GM23338 (cell line): ENCODE results near the gene MTCL1. TPM values are rescaled to one million over a fixed set of nuclear protein-coding genes. Genes with fewer than 3 reads are reported as not detected.

Experiments used
- ATAC-seq: fragments of 200-7000 bp; cut with Tn5 transposase; 3 replicates; pipeline ENCODE4 v1.9.1; 2020
- DNase-seq: peaks from one replicate; pipeline ENCODE4 v3.0.0-alpha.2; 2015; ENCODE audit warnings: low spot score
- H2AFZ ChIP-seq: fragments of 200-600 bp; sonication (generic); 2 replicates; pipeline ENCODE4 v1.8.0; 2016; ENCODE audit warnings: antibody characterized with exemption, mild to moderate bottlenecking, moderate library complexity
- H3F3A ChIP-seq: fragments of 200-600 bp; sonication (generic); replicated peaks from 2 replicates; pipeline ENCODE4 v1.8.0; 2017; ENCODE audit warnings: antibody characterized with exemption, mixed run types, low read depth
- H3K27ac ChIP-seq: fragments of 200-600 bp; sonication (generic); 2 replicates; pipeline ENCODE4 v1.6.1; 2016; ENCODE audit warnings: low read depth
- H3K27me3 ChIP-seq: fragments of 200-600 bp; sonication (generic); 2 replicates; pipeline ENCODE4 v1.8.0; 2016; ENCODE audit warnings: mild to moderate bottlenecking, mixed run types, moderate library complexity; ENCODE audit not compliant: insufficient read depth
- H3K36me3 ChIP-seq: fragments of 200-600 bp; sonication (generic); 2 replicates; pipeline ENCODE4 v1.8.0; 2016; ENCODE audit warnings: mild to moderate bottlenecking; ENCODE audit not compliant: insufficient read depth
- H3K4me1 ChIP-seq: fragments of 200-600 bp; sonication (generic); 2 replicates; pipeline ENCODE4 v1.8.0; 2016; ENCODE audit warnings: mild to moderate bottlenecking, moderate library complexity; ENCODE audit not compliant: insufficient read depth
- H3K4me2 ChIP-seq: fragments of 200-600 bp; sonication (generic); 2 replicates; pipeline ENCODE4 v1.7.1; 2017; ENCODE audit warnings: mixed run types
- H3K4me3 ChIP-seq: fragments of 200-600 bp; sonication (generic); 2 replicates; pipeline ENCODE4 v1.6.1; 2016; ENCODE audit warnings: mixed run types
- H3K79me2 ChIP-seq: fragments of 200-600 bp; sonication (generic); replicated peaks from 2 replicates; pipeline ENCODE4 v1.8.0; 2017; ENCODE audit warnings: mild to moderate bottlenecking; ENCODE audit not compliant: insufficient read depth
- H3K9me2 ChIP-seq: fragments of 200-600 bp; sonication (generic); 2 replicates; pipeline ENCODE4 v1.8.0; 2017; ENCODE audit not compliant: insufficient read depth
- H4K20me1 ChIP-seq: fragments of 200-600 bp; sonication (generic); replicated peaks from 2 replicates; pipeline ENCODE4 v1.8.0; 2017; ENCODE audit warnings: mild to moderate bottlenecking; ENCODE audit not compliant: insufficient read depth
- H3K27ac Mint-ChIP-seq: 2 replicates; pipeline ENCODE4 v1.8.0; 2020; ENCODE audit warnings: inconsistent platforms, mild to moderate bottlenecking, moderate library complexity, mixed read lengths
- H3K27me3 Mint-ChIP-seq: 3 replicates; pipeline ENCODE4 v1.8.0; 2022; ENCODE audit warnings: low read depth, mild to moderate bottlenecking, moderate library complexity, mixed read lengths, inconsistent platforms; ENCODE audit not compliant: insufficient read depth, poor library complexity
- H3K36me3 Mint-ChIP-seq: 3 replicates; pipeline ENCODE4 v1.8.0; 2021; ENCODE audit warnings: low read depth, mild to moderate bottlenecking, inconsistent platforms, moderate library complexity, mixed read lengths
- H3K4me1 Mint-ChIP-seq: 3 replicates; pipeline ENCODE4 v1.8.0; 2020; ENCODE audit warnings: mild to moderate bottlenecking, inconsistent platforms, mixed read lengths
- H3K4me3 Mint-ChIP-seq: 3 replicates; pipeline ENCODE4 v1.8.0; 2021; ENCODE audit warnings: moderate library complexity, mild to moderate bottlenecking, inconsistent platforms, mixed read lengths
- H3K9me3 Mint-ChIP-seq: 3 replicates; pipeline ENCODE4 v1.8.0; 2020; ENCODE audit warnings: moderate library complexity, mild to moderate bottlenecking, inconsistent platforms, mixed read lengths
- CREB1 ChIP-seq: fragments of 250-450 bp; sonication (Bioruptor Pico); IDR thresholded peaks from 2 replicates; pipeline ENCODE4 v1.5.0; 2020; ENCODE audit warnings: low read depth, mild to moderate bottlenecking, moderate library complexity
- EZH2phosphoT487 ChIP-seq: fragments of 200-600 bp; sonication (generic); IDR thresholded peaks from one replicate; pipeline ENCODE4 v1.8.1; 2018; ENCODE audit warnings: antibody characterized with exemption; ENCODE audit not compliant: unreplicated experiment
- JUNB ChIP-seq: IDR thresholded peaks from one replicate; pipeline ENCODE4 v1.6.1; 2016; ENCODE audit warnings: antibody characterized with exemption; ENCODE audit not compliant: unreplicated experiment
- NANOG ChIP-seq: IDR thresholded peaks from 2 replicates; pipeline ENCODE4 v1.6.1; 2016; ENCODE audit warnings: antibody characterized with exemption, borderline replicate concordance
- POLR2AphosphoS5 ChIP-seq: IDR thresholded peaks from 2 replicates; pipeline ENCODE4 v1.6.1; 2016; ENCODE audit warnings: antibody characterized with exemption, low read depth
- STAT1 ChIP-seq: IDR thresholded peaks from one replicate; pipeline ENCODE4 v1.6.1; 2016; ENCODE audit warnings: antibody characterized with exemption; ENCODE audit not compliant: unreplicated experiment
- polyA plus RNA-seq: library from polyadenylated mRNA; unstranded; fragments of >200 nt; fragmentation: Nextera tagmentation; extraction: Ambion mirVana; gene quantifications from 2 replicates; pipeline ENCODE4 v1.2.1, GENCODE V29; 2016
- total RNA-seq: library from RNA; depleted of rRNA; stranded (reverse); fragments of >200 nt; shearing (Covaris generic); gene quantifications from 2 replicates; pipeline ENCODE4 v1.2.3, GENCODE V29; 2014
- TF ChIP-seq, protein P1 (sequence below): IDR thresholded peaks from 2 replicates; pipeline ENCODE4 v1.6.1; 2016; ENCODE audit warnings: antibody characterized with exemption
- TF ChIP-seq, protein P2 (sequence below): IDR thresholded peaks from one replicate; pipeline ENCODE4 v1.6.1; 2018; ENCODE audit warnings: antibody characterized with exemption; ENCODE audit not compliant: unreplicated experiment
- TF ChIP-seq, protein P3 (sequence below), 2 experiments: fragments of 200-600 bp in 1 of 2; sonication (generic) in 1 of 2; conservative IDR thresholded peaks; 2 replicates each; pipeline versions ENCODE4 v1.5.1 to v1.6.1; 2016 to 2017; ENCODE audit warnings: antibody characterized with exemption in 2 of 2, low read depth in 2 of 2, mild to moderate bottlenecking in 2 of 2, moderate library complexity in 1 of 2

Gene MTCL1
- total and polyA plus RNA-seq, 2 experiments from 2014 or later: 14.4 to 45.0 TPM

GRCh38 chr18:8735274-8735673, 29.9 kb downstream of the MTCL1 start:
- H3K27ac ChIP-seq: no peak overlapping the region; the same call in 1 of the 2 replicates
- H3K36me3 ChIP-seq: no peaks in the 10 kb centered on the region; the same call in 1 of the 2 replicates
- Mint-ChIP-seq H3K27me3 (peaks cover 1% of the 10 kb centered on the region), H3K9me3 (no peaks in the 10 kb centered on the region), H3K4me1 (peaks cover 24% of the 10 kb centered on the region), H3K4me3 (no peak overlapping the region; the same call in 2 of the 3 replicates), H3K27ac (no peak overlapping the region; the same call in 1 of the 2 replicates), H3K36me3 (peaks cover 34% of the 10 kb centered on the region)
- H2AFZ ChIP-seq: no peak overlapping the region
- peaks cover 19% of the 10 kb centered on the region for H3K4me1 ChIP-seq
- H3F3A ChIP-seq: no peaks in the 10 kb centered on the region
- no peak overlapping the region for H3K4me2 ChIP-seq
- H3K79me2 ChIP-seq: peaks cover 20% of the 10 kb centered on the region; the same call in 1 of the 2 replicates
- no peaks in the 10 kb centered on the region; the same call in 1 of the 2 replicates for H4K20me1 ChIP-seq
- TF ChIP-seq, protein P1, sequence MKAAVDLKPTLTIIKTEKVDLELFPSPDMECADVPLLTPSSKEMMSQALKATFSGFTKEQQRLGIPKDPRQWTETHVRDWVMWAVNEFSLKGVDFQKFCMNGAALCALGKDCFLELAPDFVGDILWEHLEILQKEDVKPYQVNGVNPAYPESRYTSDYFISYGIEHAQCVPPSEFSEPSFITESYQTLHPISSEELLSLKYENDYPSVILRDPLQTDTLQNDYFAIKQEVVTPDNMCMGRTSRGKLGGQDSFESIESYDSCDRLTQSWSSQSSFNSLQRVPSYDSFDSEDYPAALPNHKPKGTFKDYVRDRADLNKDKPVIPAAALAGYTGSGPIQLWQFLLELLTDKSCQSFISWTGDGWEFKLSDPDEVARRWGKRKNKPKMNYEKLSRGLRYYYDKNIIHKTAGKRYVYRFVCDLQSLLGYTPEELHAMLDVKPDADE: no peak
- no peak for TF ChIP-seq NANOG
- no peak for TF ChIP-seq JUNB
- TF ChIP-seq, protein P2, sequence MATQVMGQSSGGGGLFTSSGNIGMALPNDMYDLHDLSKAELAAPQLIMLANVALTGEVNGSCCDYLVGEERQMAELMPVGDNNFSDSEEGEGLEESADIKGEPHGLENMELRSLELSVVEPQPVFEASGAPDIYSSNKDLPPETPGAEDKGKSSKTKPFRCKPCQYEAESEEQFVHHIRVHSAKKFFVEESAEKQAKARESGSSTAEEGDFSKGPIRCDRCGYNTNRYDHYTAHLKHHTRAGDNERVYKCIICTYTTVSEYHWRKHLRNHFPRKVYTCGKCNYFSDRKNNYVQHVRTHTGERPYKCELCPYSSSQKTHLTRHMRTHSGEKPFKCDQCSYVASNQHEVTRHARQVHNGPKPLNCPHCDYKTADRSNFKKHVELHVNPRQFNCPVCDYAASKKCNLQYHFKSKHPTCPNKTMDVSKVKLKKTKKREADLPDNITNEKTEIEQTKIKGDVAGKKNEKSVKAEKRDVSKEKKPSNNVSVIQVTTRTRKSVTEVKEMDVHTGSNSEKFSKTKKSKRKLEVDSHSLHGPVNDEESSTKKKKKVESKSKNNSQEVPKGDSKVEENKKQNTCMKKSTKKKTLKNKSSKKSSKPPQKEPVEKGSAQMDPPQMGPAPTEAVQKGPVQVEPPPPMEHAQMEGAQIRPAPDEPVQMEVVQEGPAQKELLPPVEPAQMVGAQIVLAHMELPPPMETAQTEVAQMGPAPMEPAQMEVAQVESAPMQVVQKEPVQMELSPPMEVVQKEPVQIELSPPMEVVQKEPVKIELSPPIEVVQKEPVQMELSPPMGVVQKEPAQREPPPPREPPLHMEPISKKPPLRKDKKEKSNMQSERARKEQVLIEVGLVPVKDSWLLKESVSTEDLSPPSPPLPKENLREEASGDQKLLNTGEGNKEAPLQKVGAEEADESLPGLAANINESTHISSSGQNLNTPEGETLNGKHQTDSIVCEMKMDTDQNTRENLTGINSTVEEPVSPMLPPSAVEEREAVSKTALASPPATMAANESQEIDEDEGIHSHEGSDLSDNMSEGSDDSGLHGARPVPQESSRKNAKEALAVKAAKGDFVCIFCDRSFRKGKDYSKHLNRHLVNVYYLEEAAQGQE: no peak
- no peak for TF ChIP-seq CREB1 (CRISPR knock-in tag)
- no peak for TF ChIP-seq STAT1
- peak; percentile 38 for DNase-seq
- no peak overlapping the region for H3K4me3 ChIP-seq
- no peaks in the 10 kb centered on the region for H3K9me2 ChIP-seq
- no peaks in the 10 kb centered on the region for H3K27me3 ChIP-seq
- ATAC-seq: peak; percentile 33; the same call in 2 of the 3 replicates

- Histone ChIP-seq H3F3A (no peaks in the 10 kb centered on the region), H2AFZ (no peak overlapping the region), H3K27me3 (no peaks in the 10 kb centered on the region), H4K20me1 (no peaks in the 10 kb centered on the region; the same call in 1 of the 2 replicates), H3K27ac (no peak overlapping the region), H3K4me3 (no peak overlapping the region), H3K9me2 (no peaks in the 10 kb centered on the region), H3K36me3 (no peaks in the 10 kb centered on the region), H3K4me1 (0 out of 2 replicates have a peak, but pooled peaks cover 5% of the 10 kb centered on the region), H3K79me2 (peaks cover 5% of the 10 kb centered on the region; the same call in 1 of the 2 replicates), H3K4me2 (no peak overlapping the region)
- no peak overlapping the region for H3K4me3 Mint-ChIP-seq
- peaks cover 32% of the 10 kb centered on the region for H3K36me3 Mint-ChIP-seq
- H3K27ac Mint-ChIP-seq: no peak overlapping the region
- ATAC-seq: no peak
- H3K27me3 Mint-ChIP-seq: no peaks in the 10 kb centered on the region
- no peaks in the 10 kb centered on the region; the same call in 2 of the 3 replicates for H3K4me1 Mint-ChIP-seq
- no peaks in the 10 kb centered on the region for H3K9me3 Mint-ChIP-seq
- DNase-seq: no peak
- TF ChIP-seq, protein P3, sequence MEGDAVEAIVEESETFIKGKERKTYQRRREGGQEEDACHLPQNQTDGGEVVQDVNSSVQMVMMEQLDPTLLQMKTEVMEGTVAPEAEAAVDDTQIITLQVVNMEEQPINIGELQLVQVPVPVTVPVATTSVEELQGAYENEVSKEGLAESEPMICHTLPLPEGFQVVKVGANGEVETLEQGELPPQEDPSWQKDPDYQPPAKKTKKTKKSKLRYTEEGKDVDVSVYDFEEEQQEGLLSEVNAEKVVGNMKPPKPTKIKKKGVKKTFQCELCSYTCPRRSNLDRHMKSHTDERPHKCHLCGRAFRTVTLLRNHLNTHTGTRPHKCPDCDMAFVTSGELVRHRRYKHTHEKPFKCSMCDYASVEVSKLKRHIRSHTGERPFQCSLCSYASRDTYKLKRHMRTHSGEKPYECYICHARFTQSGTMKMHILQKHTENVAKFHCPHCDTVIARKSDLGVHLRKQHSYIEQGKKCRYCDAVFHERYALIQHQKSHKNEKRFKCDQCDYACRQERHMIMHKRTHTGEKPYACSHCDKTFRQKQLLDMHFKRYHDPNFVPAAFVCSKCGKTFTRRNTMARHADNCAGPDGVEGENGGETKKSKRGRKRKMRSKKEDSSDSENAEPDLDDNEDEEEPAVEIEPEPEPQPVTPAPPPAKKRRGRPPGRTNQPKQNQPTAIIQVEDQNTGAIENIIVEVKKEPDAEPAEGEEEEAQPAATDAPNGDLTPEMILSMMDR (conservative IDR thresholded peaks at IDR 0.05; ENCODE audit: low read depth in 2 of 2): no peak
- no peak for TF ChIP-seq POLR2AphosphoS5
- TF ChIP-seq, protein P2: no peak
- no peak for TF ChIP-seq EZH2phosphoT487
- no peak for TF ChIP-seq STAT1
Observed at GRCh38 chr18:8741117-8741516, 35.8 kb downstream of the MTCL1 start.
